ENCODE measurements around the gene KRAS.

KRAS gene

GRCh38 chr12:25256005-25256404, 5.3 kb upstream of the KRAS start:
- no peak for DNase-seq (ENCODE audit: low read depth, low spot score)

GRCh38 chr12:25254271-25254880, 3.6 kb upstream of the KRAS start:
- DNase-seq (ENCODE audit: low read depth, low spot score) = no peak

GRCh38 chr12:25253371-25254068, 2.8 kb upstream of the KRAS start:
- DNase-seq (ENCODE audit: low read depth, low spot score) = no peak

- DNase-seq (ENCODE audit: low read depth, low spot score) = no peak
These were observed 2.2 kb upstream of the KRAS start for GRCh38 chr12:25252946-25253345.

GRCh38 chr12:25251769-25252168, 1.0 kb upstream of the KRAS start:
- no peak for DNase-seq (ENCODE audit: low read depth, low spot score)

- no peak for DNase-seq (ENCODE audit: low read depth, low spot score)
These were observed 594 bp downstream of the KRAS start for GRCh38 chr12:25249931-25250738.

- DNase-seq (ENCODE audit: low read depth, low spot score) = no peak
These were observed 2.0 kb downstream of the KRAS start for GRCh38 chr12:25248732-25249131.

- DNase-seq (ENCODE audit: low read depth, low spot score) = no peak
These were observed 2.6 kb downstream of the KRAS start for GRCh38 chr12:25248137-25248536.

GRCh38 chr12:25245491-25245890, 5.2 kb downstream of the KRAS start:
- no peak for DNase-seq (ENCODE audit: low read depth, low spot score)

GRCh38 chr12:25243680-25243990, 7.1 kb downstream of the KRAS start:
- DNase-seq (ENCODE audit: low read depth, low spot score) = no peak

- no peak for DNase-seq (ENCODE audit: low read depth, low spot score)
These were observed 7.6 kb downstream of the KRAS start for GRCh38 chr12:25242981-25243679.

- DNase-seq (ENCODE audit: low read depth, low spot score) = no peak
These were observed 9.3 kb downstream of the KRAS start for GRCh38 chr12:25241167-25242020.

GRCh38 chr12:25236626-25237025, 14.1 kb downstream of the KRAS start:
- DNase-seq (ENCODE audit: low read depth, low spot score) = no peak

GRCh38 chr12:25236190-25236589, 14.5 kb downstream of the KRAS start:
- no peak for DNase-seq (ENCODE audit: low read depth, low spot score)

- no peak for DNase-seq (ENCODE audit: low read depth, low spot score)
These were observed 37.4 kb downstream of the KRAS start for GRCh38 chr12:25213338-25213737.

- no peak for DNase-seq (ENCODE audit: low read depth, low spot score)
These were observed 42.2 kb downstream of the KRAS start for GRCh38 chr12:25208554-25208953.

GRCh38 chr12:25207846-25208245, 42.9 kb downstream of the KRAS start:
- no peak for DNase-seq (ENCODE audit: low read depth, low spot score)

- no peak for DNase-seq (ENCODE audit: low read depth, low spot score)
These were observed 43.3 kb downstream of the KRAS start for GRCh38 chr12:25207411-25207810.

- DNase-seq (ENCODE audit: low read depth, low spot score) = no peak
These were observed 48.6 kb downstream of the KRAS start for GRCh38 chr12:25202137-25202536.

GRCh38 chr12:25200703-25201102, 50.0 kb downstream of the KRAS start:
- DNase-seq (ENCODE audit: low read depth, low spot score) = no peak

- no peak for DNase-seq (ENCODE audit: low read depth, low spot score)
These were observed 53.1 kb downstream of the KRAS start for GRCh38 chr12:25197608-25198007.
